ENCODE measurements around the gene NTSR1. TPM values are rescaled to one million over a fixed set of nuclear protein-coding genes. Genes with fewer than 3 reads are reported as not detected.

NTSR1 gene
- total and polyA plus RNA-seq, 2 of the 8 experiments (the other 6 are each of a cell fraction or from before 2014, with no cell fraction given), result 0.53 to 0.89 TPM

DNA sequence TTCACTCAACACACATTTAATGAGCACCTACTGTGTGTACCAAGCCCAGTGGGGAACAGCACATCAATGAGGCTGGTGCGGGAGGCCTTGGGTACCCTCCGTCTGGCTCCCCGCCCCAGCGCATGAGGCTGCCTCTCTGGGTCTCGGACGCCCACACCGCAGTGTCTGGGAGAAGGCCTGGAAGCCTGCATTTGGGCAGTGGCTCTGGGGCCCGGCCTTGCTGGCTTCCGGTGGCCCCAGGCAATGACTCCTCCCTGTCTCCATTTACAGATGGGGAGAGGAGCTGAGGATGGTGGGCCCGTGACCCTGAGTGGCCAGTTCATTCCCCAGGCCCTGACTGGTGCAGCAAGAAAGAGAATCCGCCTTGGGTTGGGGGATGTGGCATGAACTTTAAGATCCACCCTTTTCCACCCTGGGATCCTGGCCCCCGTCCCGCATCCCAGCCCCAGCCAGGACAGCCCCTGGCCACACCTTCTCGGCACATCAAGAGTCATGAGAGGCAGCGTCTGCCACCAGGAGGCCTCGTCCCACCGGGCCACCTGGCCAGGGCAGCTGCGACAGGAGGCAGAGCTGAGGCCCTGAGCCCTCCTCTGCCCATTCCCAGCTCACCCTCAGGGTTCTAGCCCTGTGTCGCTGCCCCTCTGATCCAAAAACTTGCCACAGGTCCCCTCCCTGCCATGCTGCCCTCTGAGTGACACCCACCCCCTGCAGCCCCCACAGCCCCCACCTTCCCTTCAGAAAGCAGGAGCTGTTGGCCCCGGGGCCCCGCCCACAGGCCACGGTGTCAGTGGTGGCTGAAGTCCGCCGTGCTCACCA lies 70.2 kb downstream of the NTSR1 start (continued):
- no peak for TF ChIP-seq CHD7 (IDR thresholded peaks at IDR 0.05; ENCODE audit: insufficient replicate concordance, low read length)
- TF ChIP-seq KDM1A (IDR thresholded peaks at IDR 0.05; ENCODE audit: borderline replicate concordance, low read length), result no peak
- TF ChIP-seq SIRT6 (IDR thresholded peaks at IDR 0.05; ENCODE audit: low read length), result no peak
- TF ChIP-seq BCL11A (IDR thresholded peaks at IDR 0.05; ENCODE audit: low read depth in 2 of 2, low read length in 2 of 2), result no peak
- TF ChIP-seq HDAC2 (IDR thresholded peaks at IDR 0.05; ENCODE audit: borderline replicate concordance in 1 of 2, low read depth in 2 of 2, low read length in 2 of 2), result no peak
- peak in 1 of 2 experiments; percentile 24; a peak in 1 of 4 replicates for TF ChIP-seq RAD21 (IDR thresholded peaks at IDR 0.05 in 1 of 2, conservative IDR thresholded peaks at IDR 0.05 in 1 of 2; ENCODE audit: low read depth in 2 of 2, low read length in 2 of 2)
- no peak for TF ChIP-seq RXRA (IDR thresholded peaks at IDR 0.05; ENCODE audit: insufficient read depth, low read depth, low read length)
- TF ChIP-seq JUND (IDR thresholded peaks at IDR 0.05; ENCODE audit: low read length), result no peak
- no peak for TF ChIP-seq RFX5 (IDR thresholded peaks at IDR 0.05; ENCODE audit: borderline replicate concordance, low read depth, low read length)
